Left lung (tissue), 10 donors: ENCODE results near the gene TTPAL. TPM values are rescaled to one million over a fixed set of nuclear protein-coding genes. Genes with fewer than 3 reads are reported as not detected.

Source experiments
- ATAC-seq: fragments of 200-7000 bp; cut with Tn5 transposase; one replicate; pipeline ENCODE4 v1.9.1; 2020; ENCODE audit warnings: moderate library complexity
- DNase-seq, 4 donors: peaks; one replicate each; pipeline ENCODE4 v3.0.0-alpha.2; 2013 to 2020
- H3K27ac ChIP-seq, 2 donors: fragments of 200-600 bp; sonication (generic) in 1 of 2; one replicate each; pipeline versions ENCODE4 v1.5.0 to v1.8.0; 2020 to 2021
- H3K27me3 ChIP-seq, 2 donors: fragments of 200-600 bp; sonication (generic) in 1 of 2; one replicate each; pipeline versions ENCODE4 v1.5.0 to v1.8.0; 2020 to 2021
- H3K36me3 ChIP-seq, 2 donors: fragments of 200-600 bp; sonication (generic) in 1 of 2; one replicate each; pipeline versions ENCODE4 v1.5.0 to v1.8.0; 2020 to 2021
- H3K4me1 ChIP-seq, 2 donors: fragments of 200-600 bp; one replicate each; pipeline ENCODE4 v1.8.0; 2021
- H3K4me3 ChIP-seq, 2 donors: fragments of 200-600 bp; sonication (generic) in 1 of 2; one replicate each; pipeline versions ENCODE4 v1.5.0 to v1.8.0; 2020 to 2021; ENCODE audit warnings: mild to moderate bottlenecking in 1 of 2
- H3K9me3 ChIP-seq, 2 donors: fragments of 200-600 bp; sonication (generic) in 1 of 2; one replicate each; pipeline versions ENCODE4 v1.5.0 to v1.8.0; 2020 to 2021
- intact Hi-C, 2 donors: fragments of 100-400 bp; cut with DNase I; formaldehyde crosslinking; loops; one replicate each; pipeline versions ENCODE4 v1.11.2 to v1.14.2; 2022
- polyA plus RNA-seq, 6 donors: library from polyadenylated mRNA; unstranded; fragments of 120-200 nt; gene quantifications; one replicate each; pipeline ENCODE4 v1.2.1, GENCODE V29; 2013; ENCODE audit not compliant: insufficient read length in 6 of 6
- total RNA-seq, 2 donors: library from RNA; stranded (reverse); fragmentation: NEBNext Ultra II Directional; extraction: Animal tissue kit (Norgen Biotek cat#: 25700); gene quantifications; one replicate each; pipeline ENCODE4 v1.2.1, GENCODE V29; 2021
- TF ChIP-seq, protein P1 (sequence below), 2 donors: fragments of 200-600 bp; sonication (generic) in 1 of 2; IDR thresholded peaks; one replicate each; pipeline versions ENCODE4 v1.5.0 to v1.8.0; 2021; ENCODE audit warnings: antibody characterized with exemption in 2 of 2
- donor health status: DM: no; HTN: yes; CAD: no.
- donor health status: DM: no; HTN: no; CAD: no.

The TTPAL gene
- total and polyA plus RNA-seq, 8 donors = 9.0 to 15.1 (median 11.7) TPM

- Histone ChIP-seq H3K27me3 (no peaks in the 10 kb centered on the region), H3K4me3 (no peak overlapping the region), H3K27ac (no peak overlapping the region), H3K36me3 (peaks cover 0 to 97% of the 10 kb centered on the region in 2 donors), H3K9me3 (no peaks in the 10 kb centered on the region), H3K4me1 (peaks cover 0 to under 1% of the 10 kb centered on the region in 2 donors)
- ATAC-seq (no peak), DNase-seq (no peak)
- intact Hi-C loops = no loop called here
- TF ChIP-seq, protein P1, sequence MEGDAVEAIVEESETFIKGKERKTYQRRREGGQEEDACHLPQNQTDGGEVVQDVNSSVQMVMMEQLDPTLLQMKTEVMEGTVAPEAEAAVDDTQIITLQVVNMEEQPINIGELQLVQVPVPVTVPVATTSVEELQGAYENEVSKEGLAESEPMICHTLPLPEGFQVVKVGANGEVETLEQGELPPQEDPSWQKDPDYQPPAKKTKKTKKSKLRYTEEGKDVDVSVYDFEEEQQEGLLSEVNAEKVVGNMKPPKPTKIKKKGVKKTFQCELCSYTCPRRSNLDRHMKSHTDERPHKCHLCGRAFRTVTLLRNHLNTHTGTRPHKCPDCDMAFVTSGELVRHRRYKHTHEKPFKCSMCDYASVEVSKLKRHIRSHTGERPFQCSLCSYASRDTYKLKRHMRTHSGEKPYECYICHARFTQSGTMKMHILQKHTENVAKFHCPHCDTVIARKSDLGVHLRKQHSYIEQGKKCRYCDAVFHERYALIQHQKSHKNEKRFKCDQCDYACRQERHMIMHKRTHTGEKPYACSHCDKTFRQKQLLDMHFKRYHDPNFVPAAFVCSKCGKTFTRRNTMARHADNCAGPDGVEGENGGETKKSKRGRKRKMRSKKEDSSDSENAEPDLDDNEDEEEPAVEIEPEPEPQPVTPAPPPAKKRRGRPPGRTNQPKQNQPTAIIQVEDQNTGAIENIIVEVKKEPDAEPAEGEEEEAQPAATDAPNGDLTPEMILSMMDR (IDR thresholded peaks at IDR 0.05) = no peak
Observed at GRCh38 chr20:44489223-44489622, 13.5 kb downstream of the TTPAL start.

DNA sequence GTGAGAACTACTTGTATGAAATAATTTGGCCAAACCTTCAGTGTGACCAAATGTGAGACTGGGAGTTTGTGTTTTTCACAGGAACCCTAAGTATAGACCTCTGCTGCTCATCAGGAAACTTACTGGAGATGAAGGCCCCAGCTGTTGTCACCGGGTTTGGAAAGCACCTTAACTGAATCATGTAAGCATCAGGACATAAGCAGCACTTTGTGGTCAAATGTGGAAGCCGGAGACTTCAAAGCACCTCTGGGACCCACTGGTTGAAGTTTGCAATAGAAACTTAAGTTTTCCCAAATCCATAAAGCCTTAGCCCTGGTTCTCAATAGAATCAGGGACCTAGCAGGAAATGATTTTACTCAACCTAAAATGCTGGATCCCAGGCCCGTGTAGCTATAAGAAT, 14.3 kb downstream of the TTPAL start:
- intact Hi-C loops = no loop called here
- Histone ChIP-seq H3K4me3 (no peak overlapping the region), H3K4me1 (peaks cover 0 to 8% of the 10 kb centered on the region in 2 donors), H3K27ac (no peak overlapping the region), H3K36me3 (peaks cover 0 to 97% of the 10 kb centered on the region in 2 donors), H3K9me3 (no peaks in the 10 kb centered on the region), H3K27me3 (no peaks in the 10 kb centered on the region)
- DNase-seq = no peak
- no peak for ATAC-seq
- TF ChIP-seq, protein P1 (IDR thresholded peaks at IDR 0.05) = no peak

DNA sequence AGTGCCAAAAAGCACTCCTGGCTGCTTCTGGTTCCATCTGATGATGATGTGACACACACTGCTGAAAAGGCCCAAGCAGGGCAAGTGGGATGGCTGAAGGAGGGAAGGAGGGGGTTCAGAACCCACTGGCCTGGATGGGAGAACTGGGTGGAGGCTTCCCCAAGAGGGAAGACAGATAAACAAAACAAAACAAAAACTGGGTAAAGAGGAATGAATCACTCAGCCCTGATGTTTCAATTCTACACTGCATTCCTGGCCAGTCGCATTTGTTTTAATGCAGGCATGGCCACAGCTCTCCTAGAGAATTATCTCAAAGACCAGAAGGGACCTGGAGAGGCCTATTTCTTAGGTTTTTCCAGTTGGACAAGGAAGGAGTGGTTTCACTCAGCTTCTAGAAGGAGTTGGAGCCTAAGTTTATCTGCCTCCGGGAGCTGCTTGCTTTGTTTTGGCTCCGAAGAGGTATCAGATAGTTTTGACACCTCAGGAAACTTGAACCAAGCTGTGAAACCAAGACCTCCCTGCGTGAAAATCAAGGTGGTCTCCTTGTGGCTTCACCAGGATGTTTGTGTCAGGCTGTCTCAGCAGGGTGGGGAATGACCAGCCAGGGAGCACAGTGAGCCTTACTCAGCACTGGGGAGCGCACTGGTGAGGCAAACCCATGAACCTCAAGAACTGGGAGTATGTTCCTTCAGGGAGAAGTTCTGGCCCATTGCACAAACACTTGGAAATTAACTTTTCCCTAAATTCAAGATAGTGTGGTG, 16.1 kb downstream of the TTPAL start:
- intact Hi-C loops = no loop called here
- H3K27ac ChIP-seq = peak overlapping the region in 1 of 2 donors; percentile 9
- no peak for DNase-seq
- no peak overlapping the region for H3K4me3 ChIP-seq
- ATAC-seq = no peak
- peaks cover 0 to 23% of the 10 kb centered on the region in 2 donors for H3K4me1 ChIP-seq
- peaks cover 0 to 99% of the 10 kb centered on the region in 2 donors for H3K36me3 ChIP-seq
- TF ChIP-seq, protein P1 (IDR thresholded peaks at IDR 0.05) = no peak
- no peaks in the 10 kb centered on the region for H3K9me3 ChIP-seq
- no peaks in the 10 kb centered on the region for H3K27me3 ChIP-seq

- Histone ChIP-seq H3K4me1 (peaks cover 0 to 23% of the 10 kb centered on the region in 2 donors), H3K27me3 (no peaks in the 10 kb centered on the region), H3K9me3 (no peaks in the 10 kb centered on the region), H3K27ac (peak overlapping the region; percentile 67 to 80), H3K36me3 (peaks cover 0 to 99% of the 10 kb centered on the region in 2 donors), H3K4me3 (no peak overlapping the region)
- ATAC-seq (peak; percentile 83), DNase-seq (no peak)
- intact Hi-C loops = no loop called here
- TF ChIP-seq, protein P1 (IDR thresholded peaks at IDR 0.05) = no peak
Observed at GRCh38 chr20:44494266-44494665, 18.6 kb downstream of the TTPAL start.

DNA sequence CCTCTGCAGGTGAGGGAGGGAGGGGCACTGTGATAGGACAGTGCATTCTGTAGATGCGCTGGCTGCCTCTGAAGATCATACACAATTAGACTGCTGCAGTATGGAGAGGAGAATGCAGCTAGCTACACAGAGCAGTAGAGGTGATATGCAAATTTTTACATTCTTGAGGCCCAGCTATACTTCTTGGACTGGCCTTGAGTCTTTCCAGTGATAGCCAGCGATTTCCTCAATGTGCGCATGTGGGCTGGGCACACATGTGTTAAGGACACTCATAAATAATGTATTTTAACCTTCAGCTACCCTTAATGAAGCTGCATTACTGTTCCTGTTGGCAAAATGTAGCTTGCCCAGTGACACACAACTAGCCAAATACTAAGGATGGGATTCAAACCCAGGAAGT, 19.0 kb downstream of the TTPAL start:
- intact Hi-C loops = no loop called here
- Histone ChIP-seq H3K4me3 (no peak overlapping the region), H3K27me3 (no peaks in the 10 kb centered on the region), H3K36me3 (peaks cover 0 to 99% of the 10 kb centered on the region in 2 donors), H3K27ac (peak overlapping the region; percentile 67 to 80), H3K4me1 (peaks cover 0 to 23% of the 10 kb centered on the region in 2 donors), H3K9me3 (no peaks in the 10 kb centered on the region)
- TF ChIP-seq, protein P1 (IDR thresholded peaks at IDR 0.05) = no peak
- ATAC-seq = no peak
- no peak for DNase-seq
